ENCODE data around the gene MYL6.

DNA sequence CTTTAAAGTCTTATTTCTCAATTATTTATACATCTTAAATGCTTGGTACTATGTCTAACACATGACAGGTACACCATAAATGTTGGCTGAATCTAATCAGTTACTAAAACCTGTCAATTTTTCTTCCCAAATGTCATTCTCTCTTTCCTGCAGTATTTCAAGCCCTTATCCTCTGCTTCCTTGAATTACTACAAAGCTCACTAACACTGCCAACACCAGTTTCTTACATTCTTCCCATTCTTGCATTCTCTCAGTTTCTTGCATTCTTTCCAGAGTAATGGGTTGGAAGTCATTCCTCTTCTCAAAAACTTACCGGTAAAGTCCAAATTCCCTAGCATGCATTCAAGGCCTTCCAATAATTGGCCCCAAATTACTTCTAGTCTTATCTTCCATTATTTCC lies 40.7 kb downstream of the MYL6 start:
- TF ChIP-seq, protein P1, sequence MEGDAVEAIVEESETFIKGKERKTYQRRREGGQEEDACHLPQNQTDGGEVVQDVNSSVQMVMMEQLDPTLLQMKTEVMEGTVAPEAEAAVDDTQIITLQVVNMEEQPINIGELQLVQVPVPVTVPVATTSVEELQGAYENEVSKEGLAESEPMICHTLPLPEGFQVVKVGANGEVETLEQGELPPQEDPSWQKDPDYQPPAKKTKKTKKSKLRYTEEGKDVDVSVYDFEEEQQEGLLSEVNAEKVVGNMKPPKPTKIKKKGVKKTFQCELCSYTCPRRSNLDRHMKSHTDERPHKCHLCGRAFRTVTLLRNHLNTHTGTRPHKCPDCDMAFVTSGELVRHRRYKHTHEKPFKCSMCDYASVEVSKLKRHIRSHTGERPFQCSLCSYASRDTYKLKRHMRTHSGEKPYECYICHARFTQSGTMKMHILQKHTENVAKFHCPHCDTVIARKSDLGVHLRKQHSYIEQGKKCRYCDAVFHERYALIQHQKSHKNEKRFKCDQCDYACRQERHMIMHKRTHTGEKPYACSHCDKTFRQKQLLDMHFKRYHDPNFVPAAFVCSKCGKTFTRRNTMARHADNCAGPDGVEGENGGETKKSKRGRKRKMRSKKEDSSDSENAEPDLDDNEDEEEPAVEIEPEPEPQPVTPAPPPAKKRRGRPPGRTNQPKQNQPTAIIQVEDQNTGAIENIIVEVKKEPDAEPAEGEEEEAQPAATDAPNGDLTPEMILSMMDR (IDR thresholded peaks at IDR 0.05), result no peak
- no peak for TF ChIP-seq EZH2 (IDR thresholded peaks at IDR 0.05)

All from neural progenitor cell (in vitro differentiated cells).